ENCODE data around the gene QRICH1.
A peak's percentile ranks its signal among the peaks of the same experiment; 100 is the strongest.

The QRICH1 gene

DNA sequence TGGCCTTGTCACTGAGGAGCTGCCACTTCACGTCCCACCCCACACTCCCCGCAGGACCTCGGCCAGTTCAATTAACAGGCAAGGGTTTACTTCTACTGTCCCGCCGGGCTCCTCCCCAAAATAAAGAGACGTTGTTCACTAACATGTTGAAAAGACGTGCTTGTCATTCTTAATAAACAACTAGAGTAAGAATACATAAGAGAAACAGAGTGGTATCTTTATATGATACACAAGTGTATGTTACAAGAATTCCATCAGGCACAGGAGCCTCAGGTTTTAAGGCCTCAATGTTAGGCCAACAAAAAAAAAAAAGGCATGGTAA, 64.3 kb downstream of the QRICH1 start:
- DNase-seq = no peak

GRCh38 chr3:49028673-49029562, 65.0 kb downstream of the QRICH1 start, which contains the start of gene IMPDH2:
IMPDH2 (minus strand) TSS chr3:49029398; CDS start chr3:49029350, 48 bp downstream.
- peak; percentile 86 to 93 for DNase-seq

GRCh38 chr3:49028298-49028672, 65.6 kb downstream of the QRICH1 start:
- DNase-seq = no peak

GRCh38 chr3:49027634-49028033, 66.2 kb downstream of the QRICH1 start:
- DNase-seq = no peak

- DNase-seq = no peak
Measured at GRCh38 chr3:49026536-49026935, 67.3 kb downstream of the QRICH1 start.

DNA sequence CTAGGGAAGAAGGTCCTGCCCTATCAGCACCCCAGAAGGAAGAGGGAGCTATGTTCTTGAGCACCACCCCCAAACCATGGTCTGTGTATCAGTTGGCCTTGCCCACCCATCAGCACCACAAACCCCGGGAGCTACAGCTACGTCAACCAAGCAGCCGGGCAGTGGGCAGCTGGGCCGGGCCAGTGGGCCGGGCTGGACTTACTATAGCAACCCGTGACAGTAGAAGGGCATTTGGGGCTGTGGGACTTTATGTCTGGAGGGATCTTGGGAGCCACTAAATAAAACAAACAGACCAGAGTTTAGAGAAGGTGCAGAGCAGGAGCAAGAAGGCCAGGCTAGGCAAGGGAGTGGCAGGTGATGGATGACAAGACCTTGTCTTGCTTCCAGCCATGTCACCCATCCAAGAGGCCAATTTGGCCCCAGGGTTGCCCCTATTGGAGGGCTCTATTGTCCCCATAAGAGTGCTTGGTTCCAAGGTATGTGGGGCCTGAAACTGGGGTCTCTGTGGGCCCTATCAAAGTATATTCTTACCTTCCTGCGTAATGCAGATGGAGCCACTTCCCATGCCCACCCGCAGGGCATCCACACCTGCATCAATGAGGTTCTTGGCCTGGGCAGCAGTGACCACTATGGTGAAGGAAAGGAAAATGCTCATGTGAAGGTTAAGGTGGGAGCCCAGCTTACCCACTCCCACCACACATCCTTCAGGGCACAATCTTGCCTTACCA, 67.9 kb downstream of the QRICH1 start:
- no peak for DNase-seq

DNA sequence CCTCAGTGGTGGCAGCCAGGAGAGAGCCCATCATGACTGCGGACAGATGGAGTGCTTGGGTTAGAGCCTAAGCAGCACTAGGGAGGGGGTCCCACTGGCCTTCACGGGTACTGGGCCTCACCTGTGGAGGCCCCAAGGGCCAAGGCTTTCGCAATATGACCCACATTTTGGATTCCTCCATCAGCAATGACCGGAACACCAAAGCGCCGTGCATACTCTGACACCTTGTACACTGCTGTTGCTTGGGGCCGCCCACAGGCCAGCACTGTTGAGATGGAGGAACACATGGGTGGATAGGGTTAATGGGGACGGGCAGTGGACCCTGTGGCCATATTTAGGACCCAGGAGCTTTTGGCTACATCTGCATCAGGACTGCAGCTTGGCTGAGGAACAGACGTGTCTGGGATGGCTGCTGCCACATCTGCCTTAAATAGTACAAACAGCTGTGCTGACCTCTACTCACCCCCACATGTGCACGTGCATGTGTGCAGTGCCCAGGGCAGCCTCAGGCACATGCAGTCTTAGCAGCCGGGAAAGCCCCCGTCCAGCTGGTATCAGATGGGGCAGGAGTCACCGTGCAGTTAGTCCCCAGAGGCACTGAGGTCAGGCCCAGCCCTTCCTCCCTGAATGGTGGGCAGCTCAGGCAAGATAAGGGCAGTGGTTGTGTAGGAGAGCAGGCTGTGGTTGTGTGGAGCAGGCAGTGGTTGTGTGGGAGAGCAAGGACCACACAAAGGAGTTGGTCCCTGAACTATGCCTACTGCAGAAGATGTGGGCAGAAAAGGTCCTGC, 68.7 kb downstream of the QRICH1 start:
- no peak for DNase-seq

DNA sequence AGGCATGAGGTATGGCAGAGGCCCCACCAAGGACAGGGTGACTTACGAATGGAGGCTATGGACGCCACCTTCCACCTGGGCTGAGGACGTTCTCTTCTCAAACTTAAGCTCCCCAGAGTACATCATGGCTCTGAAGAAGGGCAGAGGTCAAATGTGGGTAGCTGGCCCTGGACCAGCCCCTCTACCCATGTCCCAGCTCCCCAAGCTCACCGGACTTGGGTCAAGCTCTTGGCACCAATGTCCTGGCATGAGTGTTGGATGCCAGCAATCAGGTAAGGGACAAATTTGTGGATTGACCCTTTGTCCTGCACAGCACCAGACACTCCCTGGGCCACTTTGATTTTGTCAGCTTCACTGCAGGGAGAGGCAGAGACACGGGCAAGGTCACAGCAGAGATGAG, 69.4 kb downstream of the QRICH1 start:
- DNase-seq = no peak

- DNase-seq = no peak
Measured at GRCh38 chr3:49023775-49024174, 70.1 kb downstream of the QRICH1 start.

DNA sequence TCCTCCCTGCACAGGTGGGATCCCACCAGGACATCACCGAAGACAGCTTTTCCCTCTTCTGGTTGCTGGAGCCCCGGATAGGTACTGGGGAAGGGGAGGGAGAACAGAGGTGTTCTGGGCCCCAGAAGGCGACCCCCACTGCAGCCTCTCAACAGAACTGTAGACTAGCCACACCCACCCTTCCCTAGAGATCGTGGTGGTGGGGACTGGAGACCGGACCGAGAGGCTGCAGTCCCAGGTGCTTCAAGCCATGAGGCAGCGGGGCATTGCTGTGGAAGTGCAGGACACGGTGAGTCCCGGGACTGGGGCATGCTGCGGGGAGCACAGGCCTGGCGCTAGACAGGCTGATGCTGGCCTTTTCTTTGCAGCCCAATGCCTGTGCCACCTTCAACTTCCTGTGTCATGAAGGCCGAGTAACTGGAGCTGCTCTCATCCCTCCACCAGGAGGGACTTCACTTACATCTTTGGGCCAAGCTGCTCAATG, 71.1 kb downstream of the QRICH1 start:
- DNase-seq = no peak

- DNase-seq = peak; percentile 76 to 80
Measured at GRCh38 chr3:49021813-49022687, 71.8 kb downstream of the QRICH1 start, which contains the start of gene NDUFAF3. NDUFAF3 (plus strand) TSS chr3:49022121; CDS start chr3:49022145, 24 bp downstream.

DNA sequence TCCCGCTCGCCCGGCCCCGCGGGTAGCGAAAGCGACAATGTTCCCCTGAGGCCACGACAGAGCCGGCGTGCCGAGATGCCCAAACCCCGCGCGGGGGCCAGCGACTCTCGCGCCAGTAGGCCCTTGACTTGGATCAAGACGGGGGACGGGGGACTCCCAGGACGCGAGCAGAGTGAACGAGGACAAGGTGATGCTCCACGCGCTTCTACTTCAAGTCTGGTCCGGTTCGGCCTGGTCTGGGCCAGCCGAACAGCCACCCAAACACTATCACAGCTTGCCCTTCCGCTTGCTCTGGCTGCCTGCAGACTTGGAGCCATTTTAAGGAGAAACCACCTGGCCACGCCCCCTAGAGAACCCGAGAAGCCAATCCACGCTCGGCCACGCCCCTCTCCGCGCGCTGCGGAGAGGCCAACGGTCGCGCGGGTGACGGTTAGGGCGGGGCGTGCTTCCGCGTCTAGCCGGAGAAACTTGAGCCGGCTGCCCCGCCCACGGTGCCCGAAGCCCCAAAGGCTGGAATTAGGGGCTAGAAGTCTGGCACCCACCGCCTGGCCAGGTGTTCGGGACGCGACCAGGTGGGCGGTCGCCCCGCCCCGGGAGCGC, 72.6 kb downstream of the QRICH1 start:
- DNase-seq = peak; percentile 95 to 96

- no peak for DNase-seq
Measured at GRCh38 chr3:49020330-49021212, 73.3 kb downstream of the QRICH1 start.

DNA sequence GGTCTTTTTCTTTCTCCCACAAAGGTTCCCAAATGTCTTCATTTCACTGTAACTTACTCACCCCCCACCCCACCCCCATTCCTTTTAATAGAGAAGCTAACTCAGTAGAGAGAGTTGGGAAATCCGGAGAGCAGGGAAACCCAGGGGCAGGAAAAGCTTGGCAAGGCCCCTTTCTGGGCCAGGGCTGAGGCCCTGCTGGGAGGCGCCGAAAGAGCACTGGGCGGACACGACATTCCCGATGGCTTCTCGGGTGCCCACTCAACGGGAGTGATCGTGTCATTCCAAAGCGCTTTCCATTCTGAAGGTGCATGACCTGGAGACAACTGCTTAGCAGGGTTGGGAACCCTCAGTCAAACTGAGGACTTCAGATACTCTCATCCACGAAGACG, 73.9 kb downstream of the QRICH1 start:
- DNase-seq = no peak

DNA sequence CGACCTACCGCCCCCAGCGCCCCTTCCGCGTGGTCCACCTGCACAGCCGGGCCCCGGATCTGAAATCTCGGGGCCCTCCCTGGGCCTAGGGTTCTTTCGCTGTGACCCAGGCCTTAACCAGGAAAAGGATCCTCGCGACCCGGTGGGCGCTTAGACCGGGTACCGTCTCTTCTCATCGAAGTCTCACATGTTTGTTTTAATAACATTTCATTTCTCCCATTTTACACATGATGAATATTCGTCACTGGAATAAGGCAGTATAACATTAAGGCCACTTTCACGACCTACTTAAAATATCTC, 75.2 kb downstream of the QRICH1 start:
- DNase-seq = no peak

- peak; percentile 46 to 58 for DNase-seq
Measured at GRCh38 chr3:49017971-49018706, 75.7 kb downstream of the QRICH1 start, which contains the start of gene DALRD3. DALRD3 (minus strand) TSS chr3:49018580; CDS start chr3:49018564, 16 bp downstream.

DNA sequence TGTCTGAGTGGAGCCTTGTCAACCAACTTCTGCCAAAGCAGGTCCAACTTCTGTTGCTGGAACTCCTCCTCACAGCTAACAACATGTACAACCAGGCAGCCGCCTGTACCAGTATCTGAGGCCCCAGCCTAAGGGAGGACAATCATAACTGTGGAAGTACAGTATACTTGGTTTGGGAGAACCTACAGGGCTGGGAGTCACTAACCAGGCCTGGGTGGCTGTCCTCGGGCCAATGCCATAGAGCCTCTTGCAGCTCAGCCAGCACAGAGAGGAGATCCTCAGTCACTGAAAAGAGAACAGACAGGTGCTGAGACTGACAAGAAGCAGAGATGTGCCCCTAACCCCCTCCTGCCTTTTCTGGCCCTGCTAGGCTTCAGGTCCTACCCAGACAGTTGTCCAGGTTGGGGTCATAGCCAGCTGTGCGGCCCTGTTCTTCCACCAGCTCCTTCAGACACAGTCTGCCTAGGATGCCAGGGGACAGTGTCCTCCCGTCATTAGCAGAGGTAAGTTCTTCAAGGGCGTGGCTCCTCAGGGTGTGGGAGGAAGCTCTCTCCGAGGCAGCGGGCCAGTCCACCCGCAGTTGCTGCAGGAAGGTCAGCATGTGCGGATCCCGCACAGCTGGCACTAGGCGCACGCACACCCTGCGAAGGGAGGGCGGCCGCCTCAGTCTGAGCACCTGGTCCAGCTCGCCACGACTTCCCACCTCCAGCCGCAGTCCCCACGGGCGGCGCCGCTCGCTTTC, 76.5 kb downstream of the QRICH1 start:
- no peak for DNase-seq

- DNase-seq = no peak
Measured at GRCh38 chr3:49016414-49017228, 77.2 kb downstream of the QRICH1 start.
